Breast epithelium (tissue), 3 donors: ENCODE data around the gene GASK1B.

ENCODE experiments used
- POLR2A ChIP-seq: fragments of 450-650 bp; IDR thresholded peaks from one replicate; pipeline ENCODE4 v1.6.1; 2016; ENCODE audit warnings: antibody characterized with exemption, mild to moderate bottlenecking, moderate library complexity
- POLR2AphosphoS5 ChIP-seq, 3 donors: sonication (generic); formaldehyde crosslinking; IDR thresholded peaks; one replicate each; pipeline ENCODE4 v1.6.1; 2017; ENCODE audit warnings: antibody characterized with exemption in 3 of 3
- TF ChIP-seq, protein P1 (sequence below), 3 donors: fragments of 450-650 bp; IDR thresholded peaks; one replicate each; pipeline ENCODE4 v1.5.1; 2016 to 2017; ENCODE audit warnings: antibody characterized with exemption in 3 of 3, mild to moderate bottlenecking in 3 of 3, moderate library complexity in 3 of 3

DNA sequence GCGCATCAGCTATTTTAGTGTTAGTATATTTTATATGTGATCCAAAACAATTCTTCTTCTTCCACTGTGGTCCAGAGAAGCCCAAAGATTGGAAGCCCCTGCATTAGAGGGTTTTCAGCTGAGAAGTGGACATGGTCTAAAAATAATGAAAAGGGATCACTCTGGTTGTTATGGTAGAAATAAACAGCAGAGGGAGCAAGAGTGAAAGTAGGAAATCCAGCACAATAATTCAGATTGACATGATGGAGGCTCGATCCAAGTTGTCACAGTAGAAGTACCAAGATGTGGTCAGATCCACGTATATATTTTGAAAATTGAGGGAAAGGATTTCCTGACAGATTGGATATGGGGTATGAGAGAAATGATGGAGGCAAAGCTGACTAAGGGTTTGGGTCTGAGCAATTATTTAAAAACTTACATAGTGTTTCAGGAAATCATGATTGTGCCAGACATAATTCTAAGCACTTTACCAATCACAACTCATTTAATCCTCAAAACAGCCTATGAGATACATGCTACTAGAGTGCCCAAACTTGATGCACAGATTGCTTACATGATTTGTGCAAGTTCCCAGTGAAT is 20.4 kb upstream of the GASK1B start:
- TF ChIP-seq, protein P1, sequence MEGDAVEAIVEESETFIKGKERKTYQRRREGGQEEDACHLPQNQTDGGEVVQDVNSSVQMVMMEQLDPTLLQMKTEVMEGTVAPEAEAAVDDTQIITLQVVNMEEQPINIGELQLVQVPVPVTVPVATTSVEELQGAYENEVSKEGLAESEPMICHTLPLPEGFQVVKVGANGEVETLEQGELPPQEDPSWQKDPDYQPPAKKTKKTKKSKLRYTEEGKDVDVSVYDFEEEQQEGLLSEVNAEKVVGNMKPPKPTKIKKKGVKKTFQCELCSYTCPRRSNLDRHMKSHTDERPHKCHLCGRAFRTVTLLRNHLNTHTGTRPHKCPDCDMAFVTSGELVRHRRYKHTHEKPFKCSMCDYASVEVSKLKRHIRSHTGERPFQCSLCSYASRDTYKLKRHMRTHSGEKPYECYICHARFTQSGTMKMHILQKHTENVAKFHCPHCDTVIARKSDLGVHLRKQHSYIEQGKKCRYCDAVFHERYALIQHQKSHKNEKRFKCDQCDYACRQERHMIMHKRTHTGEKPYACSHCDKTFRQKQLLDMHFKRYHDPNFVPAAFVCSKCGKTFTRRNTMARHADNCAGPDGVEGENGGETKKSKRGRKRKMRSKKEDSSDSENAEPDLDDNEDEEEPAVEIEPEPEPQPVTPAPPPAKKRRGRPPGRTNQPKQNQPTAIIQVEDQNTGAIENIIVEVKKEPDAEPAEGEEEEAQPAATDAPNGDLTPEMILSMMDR (IDR thresholded peaks at IDR 0.05), result peak in 2 of 3 donors; percentile 48
- TF ChIP-seq POLR2A, result no peak
- TF ChIP-seq POLR2AphosphoS5 (IDR thresholded peaks at IDR 0.05), result no peak
